OCI-M1 (cell line): ENCODE data around the gene GTF2F2.
A peak's percentile ranks its signal among the peaks of the same experiment; 100 is the strongest.
"Not testable (repeated sequence)": the region's sequence is repeated elsewhere in the genome, so short reads cannot be mapped to it uniquely, and the experiment has no call there.

Experiments
- DNase-seq: peaks from one replicate; lab custom pipeline; 2025; lab: John Stamatoyannopoulos, UW

The GTF2F2 gene

GRCh38 chr13:45215392-45216077 lies 95.2 kb downstream of the GTF2F2 start:
- DNase-seq: no peak

- no peak for DNase-seq
Observed at GRCh38 chr13:45216193-45216592, 95.9 kb downstream of the GTF2F2 start.

DNA sequence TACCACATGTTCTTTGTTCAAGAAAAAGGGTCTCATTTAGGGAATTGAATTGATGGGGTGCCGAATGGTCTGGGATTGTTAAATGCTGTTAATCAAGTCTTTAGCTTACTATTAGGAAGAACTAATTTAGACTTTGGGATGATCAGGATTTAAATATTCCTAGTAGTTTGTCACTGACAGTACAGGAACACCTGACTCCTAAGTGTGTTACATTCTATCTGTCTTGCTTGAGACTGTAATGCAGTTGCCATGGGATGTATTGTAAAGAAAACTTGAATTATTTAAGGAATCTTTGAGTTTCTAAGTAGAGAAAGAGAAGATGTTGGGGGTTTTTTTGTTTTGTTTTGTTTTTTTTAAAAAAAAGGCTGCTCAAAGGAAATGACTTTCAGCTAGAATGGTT lies 98.4 kb downstream of the GTF2F2 start:
- no peak for DNase-seq

GRCh38 chr13:45219123-45219891 lies 99.0 kb downstream of the GTF2F2 start:
- DNase-seq: peak; percentile 51

- DNase-seq: peak; percentile 82
Observed at GRCh38 chr13:45219938-45220375, 99.6 kb downstream of the GTF2F2 start.

DNA sequence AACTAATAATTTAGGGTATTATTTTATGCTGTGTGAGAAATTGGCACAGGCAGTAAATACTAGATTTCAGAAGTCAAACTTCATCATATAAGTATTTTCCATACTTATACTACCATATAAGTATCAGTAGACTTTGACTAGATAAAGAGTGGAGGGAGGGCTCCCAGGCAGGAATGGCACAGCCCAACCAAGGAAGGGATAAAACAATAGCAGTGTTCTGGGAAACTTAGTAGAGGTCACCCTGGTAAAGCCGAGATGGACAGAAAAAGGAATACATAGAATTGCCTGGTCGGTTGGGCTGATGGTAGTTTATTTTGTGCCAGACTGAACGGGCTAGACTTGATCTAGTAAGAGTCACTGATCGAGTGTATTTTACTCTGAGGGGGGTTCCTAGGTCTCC lies 100.1 kb downstream of the GTF2F2 start:
- DNase-seq: no peak

DNA sequence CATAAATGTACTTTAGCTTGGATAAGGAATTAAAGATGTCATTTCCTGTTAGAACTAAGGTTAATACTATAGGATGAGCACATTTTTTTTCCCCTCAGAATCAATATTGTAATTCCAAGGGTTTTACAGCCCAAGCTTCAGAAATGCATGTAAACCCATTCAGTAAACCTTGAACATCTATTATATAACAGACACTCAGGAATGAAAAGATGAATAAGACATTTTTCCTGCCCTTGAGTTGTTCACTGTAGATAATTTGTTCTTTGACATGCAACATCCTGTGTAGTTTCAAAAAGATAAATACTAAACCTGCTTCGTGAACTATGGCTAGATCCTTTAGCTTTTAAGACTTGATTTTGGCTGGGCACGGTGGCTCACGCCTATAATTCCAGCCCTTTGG lies 102.2 kb downstream of the GTF2F2 start:
- no peak for DNase-seq

DNA sequence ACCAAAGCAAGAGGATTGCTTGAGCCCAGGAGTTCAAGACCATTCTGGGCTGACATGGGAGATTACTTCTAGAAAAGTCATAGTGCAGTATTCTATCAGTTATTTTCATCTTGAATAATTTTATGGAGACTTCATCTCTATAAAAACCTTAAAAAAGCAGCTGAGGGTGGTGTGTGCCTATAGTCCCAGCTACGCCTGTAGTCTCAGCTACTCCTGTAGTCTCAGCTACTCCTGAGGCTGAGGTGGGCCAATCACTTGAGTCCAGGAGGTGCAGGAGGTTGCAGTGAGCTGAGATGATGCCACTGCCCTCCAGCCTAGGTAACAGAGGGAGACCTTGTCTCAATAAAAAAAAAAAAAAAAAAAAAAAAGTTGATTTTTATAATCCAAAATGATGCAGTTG lies 102.6 kb downstream of the GTF2F2 start:
- DNase-seq: no peak

GRCh38 chr13:45224176-45224575 lies 103.9 kb downstream of the GTF2F2 start:
- DNase-seq: no peak

DNA sequence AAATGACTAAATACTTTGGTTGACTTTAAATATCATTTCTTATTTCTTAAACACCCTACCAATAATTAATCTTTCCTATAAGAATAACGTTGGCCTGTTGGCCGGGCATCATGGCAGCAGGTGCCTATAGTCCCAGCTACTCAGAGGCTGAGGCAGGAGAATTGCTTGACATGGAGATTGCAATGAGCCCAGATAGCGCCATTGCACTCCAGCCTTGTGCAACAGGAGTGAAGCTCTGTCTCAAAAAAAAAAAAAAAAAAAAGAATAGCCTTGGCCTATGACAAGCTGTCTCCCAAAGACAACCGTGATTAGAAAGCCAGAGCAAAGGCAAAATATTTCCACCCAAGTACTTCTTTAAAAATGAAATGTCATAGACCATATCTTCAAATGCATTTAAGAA lies 105.1 kb downstream of the GTF2F2 start:
- DNase-seq: no peak

DNA sequence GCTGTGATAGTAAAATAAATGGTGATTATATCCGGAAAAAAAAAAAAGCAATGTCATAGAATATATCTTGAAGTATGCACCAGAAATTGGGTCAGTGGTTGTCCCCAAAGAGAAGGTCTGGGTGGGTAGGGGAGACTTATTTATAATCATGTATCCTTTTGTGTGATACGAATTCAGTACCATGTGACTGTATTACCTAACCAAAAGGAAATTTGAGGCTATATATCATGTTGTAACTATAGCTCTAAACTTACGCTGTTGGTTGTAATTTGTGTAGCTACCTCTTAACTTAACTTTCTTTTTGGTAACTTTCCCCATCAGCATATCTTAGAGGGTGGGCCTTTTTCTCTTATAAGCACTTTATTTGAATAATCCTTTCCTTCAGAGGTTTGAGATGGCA lies 105.7 kb downstream of the GTF2F2 start:
- no peak for DNase-seq

GRCh38 chr13:45228002-45228401 lies 107.7 kb downstream of the GTF2F2 start:
- DNase-seq: no peak

GRCh38 chr13:45229172-45229571 lies 108.9 kb downstream of the GTF2F2 start:
- DNase-seq: no peak

GRCh38 chr13:45231305-45231704 lies 111.0 kb downstream of the GTF2F2 start:
- DNase-seq: no peak

GRCh38 chr13:45231722-45232121 lies 111.4 kb downstream of the GTF2F2 start:
- DNase-seq: no peak

DNA sequence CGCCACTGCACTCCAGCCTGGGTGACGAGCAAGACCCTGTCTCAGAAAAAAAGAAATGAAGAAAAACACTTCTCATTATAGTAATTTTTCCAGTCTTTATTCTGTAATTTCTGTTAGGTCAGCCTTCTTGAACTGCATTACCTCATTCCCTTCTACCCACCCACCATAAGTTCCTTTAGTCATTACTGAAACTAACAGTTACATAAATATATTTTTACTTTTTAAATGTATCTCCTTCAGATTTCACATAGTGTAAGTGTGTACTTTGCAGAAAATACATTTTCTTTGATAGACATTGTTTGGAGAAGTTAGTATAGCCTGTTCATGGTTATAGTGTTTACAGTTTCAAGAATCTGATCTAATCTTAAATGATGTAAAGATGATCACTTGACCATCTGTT lies 112.3 kb downstream of the GTF2F2 start:
- no peak for DNase-seq

DNA sequence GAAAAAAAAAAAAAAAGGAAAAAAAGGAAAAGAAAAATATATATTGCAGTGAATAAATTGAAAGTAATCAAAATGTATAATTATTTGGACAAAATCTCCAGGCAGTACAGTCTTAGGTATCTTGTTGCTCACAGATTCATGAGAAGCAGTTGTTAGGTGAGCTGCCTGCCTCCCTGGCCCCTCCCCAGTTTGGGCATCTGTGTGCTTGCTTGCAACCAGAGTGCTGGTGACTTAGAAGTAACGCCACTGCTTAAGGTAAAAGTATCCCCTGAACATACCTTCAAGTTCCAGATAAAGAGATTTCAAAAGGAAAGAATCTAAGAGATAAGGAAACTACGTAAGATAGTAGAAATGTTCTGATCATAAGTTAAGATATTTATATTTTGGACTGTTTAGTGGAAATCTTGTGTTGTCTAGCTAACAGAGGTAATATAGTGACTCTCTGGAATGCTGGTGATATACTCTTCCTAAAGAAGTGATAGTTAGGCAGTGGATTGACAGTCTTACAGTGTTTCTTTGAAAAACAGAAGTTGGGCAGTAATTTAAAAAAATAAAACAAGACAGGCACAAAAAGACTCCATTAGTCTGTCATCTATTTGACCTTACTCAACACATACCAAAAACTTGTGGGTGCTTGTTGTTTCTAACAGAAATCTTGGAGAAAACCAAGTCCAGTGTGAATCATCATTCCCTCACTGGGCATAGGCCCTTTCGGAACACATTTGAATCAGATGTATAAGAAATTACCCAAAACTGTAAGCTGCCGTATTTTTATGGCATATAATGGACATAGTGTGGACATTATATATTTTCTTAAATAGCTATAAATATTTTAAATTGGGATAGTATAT lies 118.9 kb downstream of the GTF2F2 start:
- no peak for DNase-seq

GRCh38 chr13:45240143-45240542 lies 119.8 kb downstream of the GTF2F2 start:
- peak; percentile 14 for DNase-seq

DNA sequence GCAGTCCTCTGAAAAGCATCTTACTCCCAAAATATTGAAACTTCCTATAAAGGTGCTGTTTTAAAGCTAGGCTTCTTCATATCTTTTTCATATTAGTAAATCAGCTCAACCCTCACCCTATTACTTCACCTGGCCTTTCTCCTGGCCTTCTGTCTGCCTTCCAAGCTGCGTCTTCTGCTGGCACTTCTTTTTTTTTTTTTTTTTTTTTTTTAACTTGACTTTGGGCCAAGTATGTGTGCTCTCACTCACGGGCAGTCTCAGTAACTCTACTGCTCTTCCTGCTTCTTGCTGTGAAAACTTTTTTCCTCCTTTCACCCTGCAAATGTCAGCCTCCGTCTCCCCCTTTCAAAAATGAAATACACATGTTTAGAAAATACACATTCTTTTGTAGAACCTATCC lies 121.8 kb downstream of the GTF2F2 start:
- peak; percentile 41 for DNase-seq

DNA sequence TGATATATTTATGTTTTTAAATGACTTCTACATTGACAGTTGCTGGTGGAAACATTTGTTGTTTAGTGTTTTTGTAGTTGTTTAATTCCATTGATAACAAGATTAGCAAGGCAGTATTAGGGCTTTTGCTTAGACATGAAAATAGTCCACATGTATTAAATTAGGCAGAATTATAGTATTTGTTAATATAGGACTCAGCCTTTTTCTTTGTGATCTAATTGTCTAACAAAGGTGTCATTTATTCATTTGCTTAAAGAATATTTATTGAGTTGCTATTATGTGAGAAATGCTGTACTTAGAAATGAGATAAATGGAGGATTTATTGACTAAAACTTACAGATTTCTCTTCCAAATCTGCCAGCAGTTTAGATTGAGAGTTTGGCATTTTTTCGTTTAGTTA lies 122.2 kb downstream of the GTF2F2 start:
- no peak for DNase-seq

DNA sequence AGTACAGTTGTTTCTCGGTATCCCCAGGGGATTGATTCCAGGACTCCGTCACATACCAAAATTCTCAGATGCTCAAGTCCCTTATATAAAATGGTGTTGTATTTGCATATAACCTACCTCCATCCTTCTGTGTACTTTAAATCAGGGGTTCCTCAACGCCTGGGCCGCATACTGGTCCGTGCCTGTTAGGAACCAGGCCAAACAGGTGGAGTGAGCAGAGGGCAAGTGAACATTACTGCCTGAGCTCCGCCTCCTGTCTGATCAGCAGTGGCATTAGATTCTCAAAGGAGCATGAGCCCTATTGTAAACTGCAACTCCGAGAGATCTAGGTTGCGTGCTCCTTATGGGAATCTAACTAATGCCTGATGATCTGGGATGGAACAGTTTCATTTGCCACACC lies 122.8 kb downstream of the GTF2F2 start:
- DNase-seq: no peak

GRCh38 chr13:45244736-45245135 lies 124.4 kb downstream of the GTF2F2 start:
- not testable (repeated sequence) for DNase-seq

- DNase-seq: no peak
Observed at GRCh38 chr13:45249662-45250061, 129.4 kb downstream of the GTF2F2 start.
